ENCODE data around the gene MMS19.

Gene MMS19

GRCh38 chr10:97463363-97464132 lies 34.7 kb downstream of the MMS19 start:
- DNase-seq (ENCODE audit: low read depth): peak; percentile 73
- H3K4me3 ChIP-seq (ENCODE audit: low read length): no peak overlapping the region
- TF ChIP-seq CTCF (IDR thresholded peaks at IDR 0.05; ENCODE audit: insufficient read depth, low read depth, low read length, missing control alignments): peak; percentile 96

- H3K4me3 ChIP-seq (ENCODE audit: low read length): no peak overlapping the region
- no peak for DNase-seq (ENCODE audit: low read depth)
- TF ChIP-seq CTCF (IDR thresholded peaks at IDR 0.05; ENCODE audit: insufficient read depth, low read depth, low read length, missing control alignments): no peak
These were observed 35.9 kb downstream of the MMS19 start for GRCh38 chr10:97462309-97462708.

GRCh38 chr10:97459933-97460332 lies 38.3 kb downstream of the MMS19 start:
- DNase-seq (ENCODE audit: low read depth): no peak
- no peak overlapping the region for H3K4me3 ChIP-seq (ENCODE audit: low read length)
- no peak for TF ChIP-seq CTCF (IDR thresholded peaks at IDR 0.05; ENCODE audit: insufficient read depth, low read depth, low read length, missing control alignments)

- H3K4me3 ChIP-seq (ENCODE audit: low read length): no peak overlapping the region
- no peak for TF ChIP-seq CTCF (IDR thresholded peaks at IDR 0.05; ENCODE audit: insufficient read depth, low read depth, low read length, missing control alignments)
- DNase-seq (ENCODE audit: low read depth): no peak
These were observed 39.1 kb downstream of the MMS19 start for GRCh38 chr10:97459111-97459510.

- no peak overlapping the region for H3K4me3 ChIP-seq (ENCODE audit: low read length)
- no peak for DNase-seq (ENCODE audit: low read depth)
- no peak for TF ChIP-seq CTCF (IDR thresholded peaks at IDR 0.05; ENCODE audit: insufficient read depth, low read depth, low read length, missing control alignments)
These were observed 41.5 kb downstream of the MMS19 start for GRCh38 chr10:97456686-97457065.

- no peak for DNase-seq (ENCODE audit: low read depth)
- no peak for TF ChIP-seq CTCF (IDR thresholded peaks at IDR 0.05; ENCODE audit: insufficient read depth, low read depth, low read length, missing control alignments)
- no peak overlapping the region for H3K4me3 ChIP-seq (ENCODE audit: low read length)
These were observed 42.1 kb downstream of the MMS19 start for GRCh38 chr10:97456034-97456685.
